Hematopoietic multipotent progenitor cell (in vitro differentiated cells): ENCODE data around the gene CELA2B. TPM values are rescaled to one million over a fixed set of nuclear protein-coding genes. Genes with fewer than 3 reads are reported as not detected.
"Not testable (repeated sequence)": the region's sequence is repeated elsewhere in the genome, so short reads cannot be mapped to it uniquely, and the experiment has no call there.

Experiments used
- DNase-seq, 3 donors: peaks; one replicate each; pipeline ENCODE4 v3.0.0-alpha.2; 2011 to 2015; ENCODE audit warnings: low read depth in 2 of 3, low spot score in 2 of 3
- total RNA-seq: library from RNA; depleted of rRNA; stranded (reverse); fragments of >200 nt; gene quantifications from one replicate; pipeline ENCODE4 v1.2.3, GENCODE V29; 2012

Gene CELA2B
- total RNA-seq, 1 donor: not detected

DNA sequence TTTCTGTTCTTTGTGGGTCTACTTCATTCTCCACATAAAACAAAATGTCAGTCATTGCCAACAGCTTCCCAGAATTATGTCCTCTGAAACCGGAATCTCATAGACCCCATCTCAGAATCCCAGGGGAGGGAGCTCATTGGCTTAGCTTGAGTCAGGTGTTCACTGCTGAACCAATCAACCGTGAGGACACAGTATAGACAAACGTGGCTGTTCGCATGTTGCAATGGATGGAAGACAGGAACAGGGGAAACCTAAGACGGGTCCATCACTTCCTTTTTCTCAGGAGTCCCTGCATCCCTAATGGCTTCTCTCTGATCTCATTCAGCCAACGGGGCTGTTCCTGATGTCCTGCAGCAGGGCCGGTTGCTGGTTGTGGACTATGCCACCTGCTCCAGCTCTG is 10.2 kb upstream of the CELA2B start:
- DNase-seq: no peak

DNA sequence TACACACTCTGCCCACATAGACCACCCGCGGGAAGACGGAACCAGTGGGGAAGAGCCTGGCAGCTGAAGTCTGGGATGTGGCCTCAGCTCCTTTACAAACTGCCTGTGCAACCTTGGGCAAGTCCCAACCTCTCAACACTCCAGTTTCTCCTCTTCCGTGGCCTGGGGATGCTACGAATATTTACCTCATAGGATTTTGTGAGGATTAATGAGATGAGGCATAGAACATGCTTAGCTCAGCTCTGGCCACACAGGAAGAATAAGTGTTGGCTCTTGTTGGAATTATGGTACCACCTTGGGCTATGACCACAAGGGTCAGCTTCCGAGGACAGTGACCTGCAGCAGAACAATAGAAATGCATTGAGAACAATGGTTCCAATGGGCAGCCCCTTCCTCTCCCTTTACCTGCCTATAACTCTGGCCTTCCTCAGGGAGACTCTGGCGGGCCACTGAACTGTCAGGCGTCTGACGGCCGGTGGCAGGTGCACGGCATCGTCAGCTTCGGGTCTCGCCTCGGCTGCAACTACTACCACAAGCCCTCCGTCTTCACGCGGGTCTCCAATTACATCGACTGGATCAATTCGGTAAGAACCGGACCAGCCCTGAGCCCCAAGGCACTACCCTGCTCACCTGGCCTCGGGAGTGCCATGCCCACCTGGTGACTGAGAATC is 8.8 kb upstream of the CELA2B start:
- DNase-seq: not testable (repeated sequence)

DNA sequence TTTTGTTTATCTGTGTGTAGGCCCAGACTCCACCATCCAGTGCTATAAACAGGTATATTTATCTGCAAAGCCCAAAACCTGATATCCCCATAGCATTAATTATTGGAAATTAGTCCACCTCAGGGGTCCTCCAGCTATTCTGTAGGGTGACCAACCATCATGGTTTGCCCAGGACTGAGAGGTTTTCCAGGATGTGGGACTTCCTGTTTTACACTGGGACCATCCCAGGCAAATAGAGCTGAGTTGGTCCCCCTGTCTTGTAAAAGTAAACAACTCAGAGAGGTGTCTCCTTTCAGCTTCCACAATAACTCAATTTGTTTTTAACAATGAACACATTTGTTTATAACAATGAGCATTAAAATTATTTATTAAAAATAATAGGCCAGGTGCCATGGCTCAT is 7.8 kb upstream of the CELA2B start:
- no peak for DNase-seq

- DNase-seq: no peak
These were observed 6.5 kb upstream of the CELA2B start for GRCh38 chr1:15469361-15469760.

DNA sequence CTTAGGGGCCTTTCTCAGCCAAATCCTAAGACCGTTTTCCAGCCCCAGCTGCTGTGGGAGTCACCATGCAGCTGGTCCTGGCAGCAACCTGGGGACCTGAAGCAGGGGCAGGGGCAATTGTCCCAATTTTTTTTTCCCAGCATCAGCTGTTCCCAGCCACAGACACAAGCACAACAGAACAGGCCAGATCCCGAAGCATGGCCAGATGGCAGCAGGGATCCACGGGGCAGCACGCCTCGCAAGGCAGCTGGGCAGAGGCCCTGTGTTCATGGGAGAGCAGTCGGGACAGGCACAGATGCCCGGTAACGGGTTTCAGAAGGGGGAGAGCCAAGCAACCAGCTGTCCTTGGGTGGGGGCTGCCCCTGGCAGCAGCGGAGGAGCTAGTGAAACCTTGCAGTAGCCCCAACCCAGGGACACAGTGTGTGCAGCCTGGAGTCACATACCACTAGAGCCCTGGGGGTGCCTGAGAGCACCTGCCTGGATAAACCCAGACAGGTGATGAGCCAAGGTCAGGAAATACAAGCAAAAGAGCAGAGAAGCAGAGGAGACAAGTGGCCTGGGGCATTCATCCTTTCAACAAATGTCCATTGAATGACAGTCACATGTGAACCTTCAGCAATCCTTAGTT is 6.0 kb upstream of the CELA2B start:
- DNase-seq: not testable (repeated sequence)

GRCh38 chr1:15471067-15471466 is 4.8 kb upstream of the CELA2B start:
- not testable (repeated sequence) for DNase-seq

- not testable (repeated sequence) for DNase-seq
These were observed 4.2 kb upstream of the CELA2B start for GRCh38 chr1:15471723-15472122.

DNA sequence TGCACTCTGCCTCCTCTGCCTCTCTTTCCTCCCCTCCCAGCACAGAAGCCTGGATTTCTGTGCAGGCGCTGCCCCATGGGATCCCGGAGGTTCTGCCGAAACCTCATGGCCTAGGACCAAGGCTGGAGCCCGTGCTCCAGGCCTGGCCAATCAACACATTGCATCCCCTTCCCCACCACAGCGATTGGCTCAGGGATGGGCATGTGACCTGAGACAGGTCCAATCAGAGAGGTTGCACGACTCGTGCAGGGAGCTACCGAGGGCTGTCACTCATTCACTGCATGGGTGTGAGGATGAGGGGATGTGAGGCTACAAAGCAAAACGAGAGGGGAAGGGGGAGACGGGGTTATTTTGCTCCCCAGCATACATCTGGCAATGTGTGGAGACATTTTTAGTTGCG is 3.3 kb upstream of the CELA2B start:
- DNase-seq: no peak

GRCh38 chr1:15476927-15477326 is 1.0 kb downstream of the CELA2B start:
- no peak for DNase-seq

DNA sequence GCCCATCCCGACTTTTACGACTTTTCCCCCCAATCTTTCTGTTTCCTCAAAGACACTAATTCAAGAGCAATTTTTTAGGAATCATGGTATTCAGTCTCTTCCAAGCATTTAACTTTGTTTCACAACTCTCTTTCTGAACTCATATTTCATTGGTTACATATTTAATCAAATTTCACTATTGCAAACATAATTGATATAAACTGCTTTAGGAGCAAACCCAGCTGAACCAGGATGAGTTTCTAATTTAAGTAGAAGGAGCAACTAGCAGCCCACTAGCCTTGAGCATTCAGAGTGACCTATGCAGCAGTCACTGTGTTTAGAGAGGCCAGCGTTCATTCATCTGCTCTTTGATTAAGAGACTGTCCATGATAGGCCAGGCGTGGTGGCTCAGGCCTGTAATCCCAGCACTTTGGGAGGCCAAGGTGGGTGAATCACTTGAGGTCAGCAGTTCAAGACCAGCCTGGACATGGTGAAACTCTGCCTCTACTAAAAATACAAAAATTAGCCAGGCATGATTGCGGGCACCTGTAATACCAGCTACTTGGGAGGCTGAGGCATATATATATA is 1.8 kb downstream of the CELA2B start:
- DNase-seq: no peak

GRCh38 chr1:15479654-15480347 is 3.9 kb downstream of the CELA2B start:
- no peak for DNase-seq

GRCh38 chr1:15482455-15482854 is 6.6 kb downstream of the CELA2B start:
- DNase-seq: not testable (repeated sequence)

DNA sequence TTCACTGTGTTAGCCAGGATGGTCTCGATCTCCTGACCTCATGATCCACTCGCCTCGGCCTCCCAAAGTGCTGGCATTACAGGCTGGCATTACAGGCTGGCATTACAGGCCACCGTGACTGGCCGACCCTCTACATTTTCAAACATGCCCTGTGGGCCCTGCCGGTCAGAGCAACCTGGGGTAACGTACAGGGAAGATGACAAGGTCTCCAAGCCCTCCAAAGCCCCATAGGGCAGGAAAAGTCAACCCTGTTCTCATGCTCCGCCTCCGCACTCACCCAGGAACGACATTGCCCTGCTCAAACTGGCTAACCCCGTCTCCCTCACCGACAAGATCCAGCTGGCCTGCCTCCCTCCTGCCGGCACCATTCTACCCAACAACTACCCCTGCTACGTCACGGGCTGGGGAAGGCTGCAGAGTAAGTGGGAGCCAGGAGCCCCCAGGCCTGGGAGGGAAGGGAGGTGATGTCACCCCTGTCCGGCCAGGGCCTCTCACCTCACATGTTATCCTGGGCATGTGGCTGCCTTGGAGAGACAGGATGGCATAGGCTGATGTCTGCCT is 7.2 kb downstream of the CELA2B start:
- not testable (repeated sequence) for DNase-seq

DNA sequence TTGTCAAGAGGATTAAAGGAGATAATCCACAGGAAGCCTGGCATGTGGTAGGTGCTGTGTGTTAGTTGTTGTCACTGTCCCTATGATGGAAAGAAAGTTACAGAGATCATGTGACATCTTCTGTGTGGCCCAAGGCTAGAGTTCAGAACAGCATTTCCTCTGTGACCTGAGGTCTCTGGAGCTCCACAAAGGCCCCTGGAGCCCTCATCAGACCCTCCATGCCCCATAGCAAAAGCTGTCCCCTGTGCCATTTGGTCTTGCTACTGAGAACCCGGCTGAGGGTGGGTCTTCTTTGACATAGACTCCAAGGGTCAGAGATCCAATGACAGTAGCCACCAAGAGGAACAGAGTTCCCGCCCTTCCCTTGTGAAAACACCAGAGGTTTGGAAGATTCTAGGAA is 8.1 kb downstream of the CELA2B start:
- DNase-seq: no peak

DNA sequence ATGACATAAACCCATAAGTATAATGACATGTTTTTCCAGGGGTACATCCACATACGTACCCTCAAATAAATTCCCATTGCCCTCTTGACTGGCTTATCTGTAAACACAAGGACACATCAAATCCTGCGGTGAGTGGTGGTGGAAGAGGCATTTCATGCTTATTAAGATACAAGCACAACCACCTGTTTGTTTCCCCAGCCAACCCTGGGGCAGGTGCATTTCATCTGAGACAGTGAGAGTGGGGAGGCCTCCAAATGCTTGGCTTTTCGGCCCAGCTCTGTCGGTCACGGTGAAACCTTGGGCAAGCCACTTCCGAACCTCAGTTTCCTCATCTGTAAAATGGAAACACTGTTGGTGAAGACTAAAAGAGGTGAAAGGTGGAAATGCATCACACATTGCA is 8.5 kb downstream of the CELA2B start:
- not testable (repeated sequence) for DNase-seq

DNA sequence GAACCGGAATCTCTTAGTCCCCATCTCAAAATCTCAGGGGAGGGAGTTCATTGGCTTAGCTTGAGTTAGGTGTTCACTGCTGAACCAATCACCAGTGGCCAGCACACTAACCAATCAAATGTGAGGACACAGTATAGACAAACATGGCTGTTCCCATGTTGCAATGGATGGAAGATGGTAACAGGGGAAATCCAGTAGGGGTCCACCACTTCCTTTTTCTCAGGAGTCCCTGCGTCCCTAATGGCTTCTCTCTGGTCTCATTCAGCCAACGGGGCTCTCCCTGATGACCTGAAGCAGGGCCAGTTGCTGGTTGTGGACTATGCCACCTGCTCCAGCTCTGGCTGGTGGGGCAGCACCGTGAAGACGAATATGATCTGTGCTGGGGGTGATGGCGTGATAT is 9.7 kb downstream of the CELA2B start:
- DNase-seq: no peak

DNA sequence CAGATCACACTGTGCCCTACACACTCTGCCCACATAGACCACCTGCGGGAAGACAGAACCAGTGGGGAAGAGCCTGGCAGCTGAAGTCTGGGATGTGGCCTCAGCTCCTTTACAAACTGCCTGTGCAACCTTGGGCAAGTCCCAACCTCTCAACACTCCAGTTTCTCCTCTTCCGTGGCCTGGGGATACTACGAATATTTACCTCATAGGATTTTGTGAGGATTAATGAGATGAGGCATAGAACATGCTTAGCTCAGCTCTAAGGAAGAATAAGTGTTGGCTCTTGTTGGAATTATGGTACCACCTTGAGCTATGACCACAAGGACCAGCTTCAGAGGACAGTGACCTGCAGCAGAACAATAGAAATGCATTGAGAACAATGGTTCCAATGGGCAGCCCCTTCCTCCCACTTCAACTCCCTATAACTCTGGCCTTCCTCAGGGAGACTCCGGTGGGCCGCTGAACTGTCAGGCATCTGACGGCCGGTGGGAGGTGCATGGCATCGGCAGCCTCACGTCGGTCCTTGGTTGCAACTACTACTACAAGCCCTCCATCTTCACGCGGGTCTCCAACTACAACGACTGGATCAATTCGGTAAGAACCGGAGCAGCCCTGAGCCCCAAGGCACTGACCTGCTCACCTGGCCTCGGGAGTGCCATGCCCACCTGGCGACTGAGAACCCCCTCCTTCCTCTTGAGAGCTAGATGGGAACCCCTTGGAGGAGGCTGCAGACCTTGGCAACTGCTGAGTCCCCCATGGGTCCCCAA is 11.1 kb downstream of the CELA2B start:
- not testable (repeated sequence) for DNase-seq

DNA sequence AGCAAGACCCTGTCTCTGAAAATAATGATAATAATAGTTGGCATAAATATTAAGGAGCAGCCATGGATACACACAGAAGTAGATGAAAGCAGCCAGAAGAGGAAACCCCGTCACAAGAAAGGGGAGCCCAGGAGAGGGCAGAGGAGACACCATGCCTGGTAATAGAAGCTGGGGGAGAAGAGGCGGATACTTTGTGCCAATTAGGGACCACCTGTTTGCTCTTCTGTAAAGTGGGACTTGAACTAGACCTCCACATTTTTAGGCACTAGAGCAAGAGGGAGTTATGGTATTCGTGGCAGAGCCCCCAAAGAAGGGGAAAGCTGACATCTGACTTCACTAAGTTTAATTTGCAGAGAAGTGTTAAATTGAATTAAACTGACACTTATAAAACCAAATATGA is 12.5 kb downstream of the CELA2B start:
- DNase-seq: no peak

DNA sequence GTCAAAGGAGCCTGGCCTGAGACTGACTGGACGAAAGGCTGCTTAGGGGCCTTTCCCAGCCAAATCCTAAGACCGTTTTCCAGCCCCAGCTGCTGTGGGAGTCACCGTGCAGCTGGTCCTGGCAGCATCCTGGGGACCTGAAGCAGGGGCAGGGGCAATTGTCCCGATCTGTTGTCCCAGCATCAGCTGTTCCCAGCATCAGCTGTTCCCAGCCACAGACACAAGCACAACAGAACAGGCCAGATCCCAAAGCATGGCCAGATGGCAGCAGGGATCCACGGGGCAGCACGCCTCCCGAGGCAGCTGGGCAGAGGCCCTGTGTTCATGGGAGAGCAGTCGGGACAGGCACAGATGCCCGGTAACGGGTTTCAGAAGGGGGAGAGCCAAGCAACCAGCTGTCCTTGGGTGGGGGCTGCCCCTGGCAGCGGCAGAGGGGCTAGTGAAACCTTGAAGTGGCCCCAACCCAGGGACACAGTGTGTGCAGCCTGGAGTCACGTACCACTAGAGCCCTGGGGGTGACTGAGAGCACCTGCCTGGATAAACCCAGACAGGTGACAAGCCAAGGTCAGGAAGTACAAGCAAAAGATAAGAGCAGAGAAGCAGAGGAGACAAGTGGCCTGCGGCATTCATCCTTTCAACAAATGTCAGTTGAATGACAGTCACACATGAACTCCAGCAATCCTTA is 13.3 kb downstream of the CELA2B start:
- no peak for DNase-seq

DNA sequence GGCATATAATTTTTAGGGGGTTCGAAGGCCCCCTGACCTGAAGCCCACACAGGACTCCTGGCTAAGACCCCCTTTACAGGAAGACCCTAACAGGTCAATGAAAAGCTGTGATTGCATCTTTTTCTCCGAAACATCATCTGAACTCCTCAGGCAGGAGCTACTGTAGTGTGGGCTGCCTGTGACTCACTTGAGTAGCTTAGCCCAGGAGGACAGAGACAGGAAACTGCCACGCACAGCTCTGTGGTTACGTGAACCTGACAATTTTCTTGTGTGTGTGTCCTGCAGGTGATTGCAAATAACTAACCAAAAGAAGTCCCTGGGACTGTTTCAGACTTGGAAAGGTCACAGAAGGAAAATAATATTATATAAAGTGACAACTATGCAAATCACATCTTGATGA is 15.1 kb downstream of the CELA2B start:
- DNase-seq: not testable (repeated sequence)
